ENCODE data around the gene DGKH.
A peak's percentile ranks its signal among the peaks of the same experiment; 100 is the strongest.
"Not testable (repeated sequence)": the region's sequence is repeated elsewhere in the genome, so short reads cannot be mapped to it uniquely, and the experiment has no call there.

Gene DGKH

GRCh38 chr13:42146359-42146758 is 97.9 kb downstream of the DGKH start:
- DNase-seq (ENCODE audit: insufficient read length, low spot score) = no peak
- no peak for FAIRE-seq
- no peak for TF ChIP-seq CTCF (IDR thresholded peaks at IDR 0.05; ENCODE audit: insufficient read depth, missing control alignments)

- no peak for TF ChIP-seq CTCF (IDR thresholded peaks at IDR 0.05; ENCODE audit: insufficient read depth, missing control alignments)
- FAIRE-seq (no peak), DNase-seq (ENCODE audit: insufficient read length, low spot score) (no peak)
Measured at GRCh38 chr13:42148538-42148937, 100.1 kb downstream of the DGKH start.

DNA sequence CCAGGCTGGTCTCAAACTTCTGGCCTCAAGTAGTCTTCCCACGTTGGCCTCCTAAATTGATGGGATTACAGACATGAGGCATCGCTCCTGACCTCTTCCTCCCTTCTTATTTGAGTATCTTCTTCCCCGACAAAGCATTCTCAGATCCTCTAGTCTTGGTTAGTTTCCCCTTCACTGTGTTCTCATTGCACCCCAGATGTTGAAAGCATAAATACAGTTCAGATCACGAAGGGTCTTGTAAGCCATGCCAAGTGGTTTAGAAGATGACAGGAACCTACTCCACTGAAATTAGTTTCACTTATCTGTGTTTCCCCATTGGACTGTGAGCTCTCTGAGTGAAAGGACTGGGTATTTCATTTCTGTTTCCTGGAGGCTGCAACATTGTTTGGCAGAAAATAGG is 100.7 kb downstream of the DGKH start:
- FAIRE-seq (no peak), DNase-seq (ENCODE audit: insufficient read length, low spot score) (no peak)
- no peak for TF ChIP-seq CTCF (IDR thresholded peaks at IDR 0.05; ENCODE audit: insufficient read depth, missing control alignments)

GRCh38 chr13:42151781-42152180 is 103.3 kb downstream of the DGKH start:
- DNase-seq (ENCODE audit: insufficient read length, low spot score) = no peak
- no peak for TF ChIP-seq CTCF (IDR thresholded peaks at IDR 0.05; ENCODE audit: insufficient read depth, missing control alignments)
- no peak for FAIRE-seq

- DNase-seq (ENCODE audit: insufficient read length, low spot score) = no peak
- FAIRE-seq = no peak
Measured at GRCh38 chr13:42152495-42152894, 104.0 kb downstream of the DGKH start.

DNA sequence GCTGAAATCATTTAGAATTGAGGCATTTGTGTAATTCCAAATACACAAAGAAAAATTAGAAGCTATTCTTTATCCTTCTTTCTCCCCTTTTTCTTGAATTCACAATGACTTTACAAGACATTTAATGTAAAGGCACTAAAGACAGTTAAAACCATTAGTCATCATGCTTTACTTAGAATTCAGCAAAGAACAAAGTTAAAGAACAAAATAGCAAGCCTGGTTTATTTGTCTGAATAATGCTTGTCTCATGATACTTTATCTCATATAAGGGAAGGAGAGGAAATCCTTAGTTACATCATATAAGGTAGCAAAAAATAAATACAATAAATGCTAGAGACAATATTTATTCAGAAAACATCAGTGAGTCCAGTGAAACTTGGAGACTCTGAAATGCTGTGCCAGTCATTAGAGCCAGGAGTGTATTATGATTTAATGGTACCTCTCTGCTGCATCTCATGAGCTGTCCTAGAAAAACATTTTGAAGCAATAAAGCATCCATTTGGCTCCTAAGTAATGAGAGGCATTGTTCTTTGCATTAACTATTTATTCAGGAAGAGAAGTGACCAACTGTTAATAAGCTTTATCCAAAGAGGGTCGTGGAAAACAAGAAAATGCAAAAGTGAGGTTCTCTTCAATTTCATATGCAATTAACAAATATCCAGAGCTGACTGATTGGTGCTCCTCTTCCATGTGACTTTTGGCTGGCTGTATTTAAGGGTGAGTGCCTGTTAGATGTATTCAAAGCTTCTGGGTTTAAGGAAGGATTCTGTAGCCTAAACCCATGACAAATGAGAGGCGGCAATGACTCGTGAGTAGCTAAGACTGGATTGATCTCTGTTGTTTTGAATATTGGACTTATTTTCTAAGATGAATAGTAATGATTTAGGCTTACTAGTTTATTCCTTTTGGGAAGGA is 105.0 kb downstream of the DGKH start:
- DNase-seq (ENCODE audit: insufficient read length, low spot score) (no peak), FAIRE-seq (peak; percentile 21)
- TF ChIP-seq CTCF (IDR thresholded peaks at IDR 0.05; ENCODE audit: insufficient read depth, missing control alignments) = no peak

More at GRCh38 chr13:42152495-42152894, 104.0 kb downstream of the DGKH start:
- no peak for TF ChIP-seq CTCF (IDR thresholded peaks at IDR 0.05; ENCODE audit: insufficient read depth, missing control alignments)

DNA sequence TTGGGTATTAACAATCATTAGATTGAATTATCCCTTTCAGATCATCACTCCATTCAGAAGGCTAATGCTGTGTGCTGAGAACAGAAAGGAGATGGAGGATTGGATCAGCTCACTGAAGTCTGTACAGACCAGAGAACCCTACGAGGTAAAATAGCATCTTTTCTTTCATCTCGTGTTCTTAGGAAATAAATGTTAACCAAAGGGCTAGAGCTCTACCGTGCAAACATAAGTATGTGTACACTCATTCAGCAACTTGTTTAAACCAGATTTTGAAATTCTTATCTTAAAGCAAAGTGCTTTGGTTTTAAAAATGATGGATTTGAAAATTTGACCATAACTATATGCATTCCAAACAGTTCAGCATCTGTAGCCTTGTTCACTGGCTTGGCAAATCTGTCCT is 106.8 kb downstream of the DGKH start:
- DNase-seq (ENCODE audit: insufficient read length, low spot score) (no peak), FAIRE-seq (no peak)
- no peak for TF ChIP-seq CTCF (IDR thresholded peaks at IDR 0.05; ENCODE audit: insufficient read depth, missing control alignments)

- not testable (repeated sequence) for FAIRE-seq; DNase-seq (ENCODE audit: insufficient read length, low spot score)
Measured at GRCh38 chr13:42163338-42163737, 114.9 kb downstream of the DGKH start.

GRCh38 chr13:42163910-42164309 is 115.5 kb downstream of the DGKH start:
- not testable (repeated sequence) for FAIRE-seq

More at GRCh38 chr13:42163910-42164309, 115.5 kb downstream of the DGKH start:
- not testable (repeated sequence) for DNase-seq (ENCODE audit: insufficient read length, low spot score)

All from D721Med (cell line).